GM19372 (cell line): ENCODE results near the gene EDNRA.

ENCODE experiments used
- ATAC-seq: cut with Tn5 transposase; IDR thresholded peaks from one replicate; pipeline ENCODE4 v1.9.1; 2021; ENCODE audit warnings: mild to moderate bottlenecking, low read depth, moderate library complexity; ENCODE audit not compliant: unreplicated experiment

The EDNRA gene

GRCh38 chr4:147582386-147583060 lies 101.6 kb downstream of the EDNRA start:
- ATAC-seq, result no peak

- no peak for ATAC-seq
Measured at GRCh38 chr4:147583876-147584275, 103.0 kb downstream of the EDNRA start.

GRCh38 chr4:147586032-147586431 lies 105.1 kb downstream of the EDNRA start:
- no peak for ATAC-seq

- ATAC-seq, result peak; percentile 91
Measured at GRCh38 chr4:147586637-147587036, 105.7 kb downstream of the EDNRA start.

DNA sequence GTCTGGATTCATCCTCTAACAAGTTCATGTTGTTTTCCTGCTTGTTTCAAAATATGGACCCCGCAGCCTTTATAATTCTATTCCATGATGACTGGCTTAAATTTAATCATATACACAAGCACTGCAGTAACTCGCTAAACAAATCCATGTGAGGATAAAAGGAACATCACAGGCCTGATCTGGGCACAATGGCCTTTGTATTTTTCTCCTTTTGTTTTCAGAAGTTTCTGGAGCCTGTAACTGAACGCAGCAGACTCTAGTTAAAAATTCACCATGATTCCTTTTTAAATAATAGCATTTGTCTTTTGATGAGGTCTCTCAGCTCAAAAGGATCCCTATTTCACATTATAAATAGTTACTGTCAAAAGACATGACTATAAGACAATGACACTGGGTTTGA lies 106.1 kb downstream of the EDNRA start:
- ATAC-seq, result no peak

DNA sequence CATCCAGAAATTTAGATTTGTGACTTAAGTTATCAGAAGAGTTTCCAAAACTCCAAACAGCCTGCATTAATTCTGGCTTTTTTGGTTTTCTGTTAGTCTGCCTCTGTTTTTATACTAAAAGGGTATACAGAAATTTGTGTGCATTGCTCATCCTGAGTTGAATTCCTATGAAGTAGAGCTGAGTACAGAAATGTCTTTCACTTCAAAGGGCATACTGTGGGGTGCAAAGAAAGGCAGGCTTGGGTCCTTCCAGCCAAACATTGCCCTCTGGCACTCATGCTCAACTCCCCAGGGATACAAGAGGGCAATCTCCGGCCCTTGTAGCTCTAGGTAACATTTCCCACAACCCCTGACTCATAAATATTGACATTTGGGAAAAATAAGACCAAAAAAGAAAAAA lies 108.7 kb downstream of the EDNRA start:
- no peak for ATAC-seq

DNA sequence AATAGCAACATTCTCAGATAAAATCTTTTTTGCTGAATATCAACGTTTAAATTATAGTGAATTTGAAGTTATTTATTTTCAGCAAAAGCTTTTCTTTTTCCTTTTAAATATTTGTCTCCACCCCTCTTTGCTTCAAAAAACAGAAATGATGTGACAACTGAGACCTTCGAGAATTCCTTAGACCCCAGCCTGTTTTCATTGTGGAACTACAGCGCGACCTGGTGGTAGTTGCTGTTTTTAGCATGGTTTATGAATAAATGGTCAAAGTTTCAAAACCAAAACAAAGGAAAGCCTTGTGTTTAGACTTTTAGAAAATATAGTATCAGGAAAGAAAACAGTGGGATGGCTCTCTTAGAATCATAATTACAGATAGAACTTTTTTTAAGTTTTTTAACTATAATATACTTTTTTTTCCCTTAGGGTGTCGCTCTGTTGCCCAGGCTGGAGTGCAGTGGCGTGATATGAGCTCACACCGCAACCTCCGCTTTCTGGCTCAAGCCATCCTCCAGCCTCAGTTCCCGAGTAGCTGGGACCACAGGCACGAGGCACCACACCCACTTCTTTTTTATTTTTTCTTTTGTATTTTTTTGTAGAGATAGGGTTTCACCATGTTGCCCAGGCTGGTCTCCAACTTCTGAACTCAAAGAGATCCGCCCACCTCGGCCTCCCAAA lies 109.5 kb downstream of the EDNRA start:
- no peak for ATAC-seq

DNA sequence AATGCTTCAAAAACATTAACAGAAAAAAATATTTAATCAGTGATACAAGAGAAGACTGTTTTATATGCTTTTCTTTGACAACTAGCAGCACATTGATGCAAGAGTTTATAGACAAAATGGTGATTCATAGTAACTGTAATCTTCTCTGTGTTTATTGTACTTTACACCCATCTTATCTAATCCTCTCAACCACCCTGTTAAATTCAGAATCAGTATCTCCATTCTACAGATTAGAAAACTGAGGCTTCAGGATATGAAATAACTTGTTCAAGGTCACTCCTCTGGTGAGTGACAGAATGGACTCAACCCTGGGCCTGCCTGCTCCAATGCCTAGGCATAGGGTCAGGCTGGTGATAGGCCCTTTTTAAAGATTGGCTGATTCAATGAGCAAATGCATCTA lies 110.2 kb downstream of the EDNRA start:
- no peak for ATAC-seq

DNA sequence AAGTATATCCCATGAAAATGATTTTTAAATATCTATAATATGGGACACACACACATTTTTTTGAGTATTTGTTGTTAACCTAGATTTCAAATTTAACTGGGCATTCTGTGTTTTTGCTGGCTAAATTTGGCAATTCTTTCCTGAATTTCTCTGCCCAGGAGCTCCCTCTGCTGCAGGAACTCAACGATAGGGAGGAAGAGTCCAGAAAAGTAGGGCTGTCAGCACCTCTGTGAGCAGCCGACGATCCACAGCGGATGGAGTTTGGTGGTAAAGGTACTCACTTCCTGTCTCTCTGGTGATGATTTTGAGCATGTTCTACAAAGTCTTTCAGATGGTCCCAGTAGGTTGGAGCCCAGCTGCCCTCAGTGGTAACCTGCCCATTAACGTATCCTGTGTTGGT lies 113.2 kb downstream of the EDNRA start:
- no peak for ATAC-seq
